GM10248 (cell line): ENCODE results near the gene PC.

ENCODE experiments used
- CTCF ChIA-PET: fragments of 300-600 bp; sonication (Branson Sonifier 250); formaldehyde crosslinking; extraction: SDS; loops from one replicate; lab custom pipeline; 2021; ENCODE audit warnings: antibody characterized with exemption; lab: Yijun Ruan, JAX
- POLR2A ChIA-PET: fragments of 350-650 bp; sonication (Branson Sonifier 250); formaldehyde crosslinking; extraction: SDS; loops from one replicate; lab custom pipeline; 2020; ENCODE audit warnings: antibody characterized with exemption; lab: Yijun Ruan, JAX
- DNase-seq: peaks from one replicate; pipeline ENCODE4 v3.0.0; 2012; ENCODE audit errors: extremely low spot score
- CTCF ChIP-seq: IDR thresholded peaks from 2 replicates; pipeline ENCODE4 v1.5.1; 2012; ENCODE audit warnings: mild to moderate bottlenecking, low read depth; ENCODE audit errors: extremely low read depth, missing control alignments, control extremely low read depth

The PC gene

GRCh38 chr11:66987924-66988637 is 29.9 kb upstream of the PC start:
- CTCF ChIA-PET = interaction anchor here (1.0 to 1.2 kb wide), 2 partner anchors 9 to 12 kb away, joined by 3 read pairs; no protein-coding TSS in a partner anchor
- no peak for DNase-seq
- POLR2A ChIA-PET = no interaction called here
- no peak for TF ChIP-seq CTCF

DNA sequence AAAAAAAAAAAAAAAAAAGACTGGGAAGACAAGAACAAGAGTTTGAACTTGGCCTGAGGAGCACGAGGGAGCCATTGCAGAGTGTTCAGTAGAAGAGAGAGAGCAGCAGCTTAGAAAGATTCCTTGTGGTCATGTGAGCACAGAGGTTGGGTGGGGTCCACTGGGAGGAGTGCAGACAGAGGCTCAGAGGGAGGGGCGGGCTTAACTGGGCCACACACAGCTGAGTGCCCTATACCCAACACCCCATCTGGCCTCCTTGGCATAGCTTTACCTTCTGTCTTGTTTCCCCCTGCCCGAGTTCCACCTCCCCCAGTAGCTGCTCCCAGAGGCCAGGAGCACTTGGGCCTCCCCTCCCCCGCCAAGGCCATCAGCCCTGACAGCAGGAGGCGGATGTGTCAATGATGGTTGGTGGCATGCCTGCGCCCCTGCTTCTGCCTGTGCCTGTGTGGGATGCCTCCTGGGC is 29.0 kb upstream of the PC start:
- DNase-seq = no peak
- CTCF ChIA-PET = interaction anchor here (1.2 to 3.1 kb wide), 2 partner anchors 11 kb away, joined by 3 to 16 read pairs; partner anchors contain the start of gene C11orf86
- POLR2A ChIA-PET = no interaction called here
- no peak for TF ChIP-seq CTCF

DNA sequence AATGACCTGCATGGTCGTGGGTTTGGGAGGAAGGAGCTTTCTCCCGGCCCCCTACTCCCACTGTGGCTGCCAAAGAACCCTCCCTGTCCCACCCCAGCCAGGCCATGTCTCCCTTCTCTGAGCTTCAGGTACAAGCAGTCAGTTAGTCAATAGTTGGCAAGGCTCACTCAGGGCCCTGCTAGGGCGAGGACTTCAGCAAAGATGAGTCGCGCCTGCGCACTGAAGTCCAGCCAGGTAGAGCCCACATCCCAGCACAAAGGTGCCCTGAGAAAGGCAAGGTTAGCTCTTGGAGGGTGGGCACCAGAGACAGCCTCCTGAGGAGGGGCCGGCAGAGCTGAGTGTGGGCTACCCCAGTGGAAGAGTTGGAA is 28.0 kb upstream of the PC start:
- TF ChIP-seq CTCF = no peak
- CTCF ChIA-PET = interaction anchor here (3.1 kb wide), 1 partner anchor 10 kb away, joined by 16 read pairs; the partner anchor contains the start of gene C11orf86
- DNase-seq = no peak
- POLR2A ChIA-PET = no interaction called here

GRCh38 chr11:66985508-66986177 is 27.5 kb upstream of the PC start:
- no peak for DNase-seq
- no peak for TF ChIP-seq CTCF
- CTCF ChIA-PET = interaction anchor here (3.1 kb wide), 1 partner anchor 9 kb away, joined by 16 read pairs; the partner anchor contains the start of gene C11orf86
- POLR2A ChIA-PET = no interaction called here

DNA sequence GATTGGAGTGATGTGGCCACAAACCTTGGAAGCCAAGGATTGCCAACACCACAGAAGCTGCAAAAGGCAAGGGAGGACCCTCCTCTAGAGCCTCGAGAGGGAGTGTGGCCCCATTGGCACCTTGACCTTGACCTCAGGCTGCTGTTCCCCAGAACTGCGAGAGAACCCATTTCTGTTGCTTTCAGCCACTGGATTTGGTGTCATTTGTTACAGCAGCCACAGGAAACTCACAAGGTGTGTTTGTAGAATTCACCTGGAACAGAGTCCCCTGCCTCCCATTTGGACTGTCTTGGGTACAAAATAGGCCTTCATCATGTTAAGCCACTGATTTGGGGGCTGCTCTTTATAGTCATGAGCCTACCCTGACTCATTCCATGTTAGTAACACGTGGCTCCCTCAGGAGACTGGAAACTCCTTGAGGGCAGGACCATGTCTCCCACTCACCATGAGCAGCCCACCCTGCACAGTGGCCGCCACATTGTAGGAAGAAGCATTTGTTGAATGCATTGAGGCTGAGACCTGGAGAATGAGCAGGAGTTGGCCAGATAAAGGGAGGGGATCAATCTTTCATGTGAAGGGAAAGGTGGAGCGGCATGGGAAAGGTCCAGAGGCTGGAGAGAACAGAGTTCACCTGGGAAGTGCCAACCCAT is 25.2 kb upstream of the PC start:
- CTCF ChIA-PET = interaction anchor here (1.3 kb wide), 1 partner anchor 21 kb away, joined by 3 read pairs; no protein-coding TSS in a partner anchor

More for the DNA sequence above, 25.2 kb upstream of the PC start:
- no peak for TF ChIP-seq CTCF
- DNase-seq = no peak
- POLR2A ChIA-PET = no interaction called here
